Esophagus squamous epithelium (tissue), 5 donors: ENCODE measurements around the gene OR9G4. TPM values are rescaled to one million over a fixed set of nuclear protein-coding genes. Genes with fewer than 3 reads are reported as not detected.

ENCODE experiments used
- DNase-seq: peaks from one replicate; lab custom pipeline; 2025; lab: John Stamatoyannopoulos, UW
- H3K27ac ChIP-seq, 4 donors: fragments of 200-600 bp; sonication (generic); one replicate each; pipeline ENCODE4 v1.5.1; 2016 to 2019; ENCODE audit warnings: mild to moderate bottlenecking in 1 of 4
- H3K27me3 ChIP-seq, 4 donors: fragments of 200-600 bp; sonication (generic); 1 replicate in 3 of 4; 2 replicates in 1 of 4; pipeline versions ENCODE4 v1.5.1 to v1.6.0; 2017 to 2021; ENCODE audit warnings: antibody characterized with exemption in 1 of 4
- H3K36me3 ChIP-seq, 3 donors: fragments of 200-600 bp; sonication (generic); one replicate each; pipeline ENCODE4 v1.5.1; 2016 to 2019
- H3K4me1 ChIP-seq, 3 donors: fragments of 200-600 bp; sonication (generic); one replicate each; pipeline ENCODE4 v1.5.1; 2017 to 2019
- H3K4me3 ChIP-seq, 4 donors: fragments of 200-600 bp; sonication (generic); 1 replicate in 3 of 4; 2 replicates in 1 of 4; pipeline ENCODE4 v1.5.1; 2016 to 2019; ENCODE audit warnings: mild to moderate bottlenecking in 2 of 4, moderate library complexity in 1 of 4
- H3K9me3 ChIP-seq, 3 donors: fragments of 200-600 bp; sonication (generic); one replicate each; pipeline ENCODE4 v1.5.1; 2016 to 2019
- POLR2A ChIP-seq, 4 donors: fragments of 450-650 bp; IDR thresholded peaks; one replicate each; pipeline ENCODE4 v1.6.1; 2017; ENCODE audit warnings: antibody characterized with exemption in 4 of 4, mild to moderate bottlenecking in 4 of 4, moderate library complexity in 3 of 4
- WGBS, 2 donors: methylation state at CpG; one replicate each; pipeline ENCODE4 v1.1.5; 2018; 5-methylcytosine and 5-hydroxymethylcytosine counted together
- intact Hi-C: fragments of 100-400 bp; cut with DNase I; formaldehyde crosslinking; loops from one replicate; pipeline ENCODE4 v1.15.0; 2022
- small RNA-seq, 4 donors: library from RNA; depleted of rRNA; stranded (forward); fragments of <200 nt; gene quantifications; one replicate each; pipeline ENCODE3, GENCODE V24; 2016
- total RNA-seq, 4 donors: library from RNA; depleted of rRNA; stranded (reverse); fragments of >200 nt; gene quantifications; one replicate each; pipeline ENCODE4 v1.1.0, GENCODE V29; 2016
- TF ChIP-seq, protein P1 (sequence below), 6 experiments: fragments of 450-650 bp in 4 of 6; fragments of 200-600 bp in 2 of 6; sonication (generic) in 2 of 6; IDR thresholded peaks; one replicate each; pipeline ENCODE4 v1.5.1; 2016 to 2019; ENCODE audit warnings: antibody characterized with exemption in 6 of 6, mild to moderate bottlenecking in 4 of 6, moderate library complexity in 4 of 6
- donor health status: DM: yes; HTN: yes; CAD: no.

The OR9G4 gene
- total RNA-seq, 4 donors from 2014 or later = not detected

DNA sequence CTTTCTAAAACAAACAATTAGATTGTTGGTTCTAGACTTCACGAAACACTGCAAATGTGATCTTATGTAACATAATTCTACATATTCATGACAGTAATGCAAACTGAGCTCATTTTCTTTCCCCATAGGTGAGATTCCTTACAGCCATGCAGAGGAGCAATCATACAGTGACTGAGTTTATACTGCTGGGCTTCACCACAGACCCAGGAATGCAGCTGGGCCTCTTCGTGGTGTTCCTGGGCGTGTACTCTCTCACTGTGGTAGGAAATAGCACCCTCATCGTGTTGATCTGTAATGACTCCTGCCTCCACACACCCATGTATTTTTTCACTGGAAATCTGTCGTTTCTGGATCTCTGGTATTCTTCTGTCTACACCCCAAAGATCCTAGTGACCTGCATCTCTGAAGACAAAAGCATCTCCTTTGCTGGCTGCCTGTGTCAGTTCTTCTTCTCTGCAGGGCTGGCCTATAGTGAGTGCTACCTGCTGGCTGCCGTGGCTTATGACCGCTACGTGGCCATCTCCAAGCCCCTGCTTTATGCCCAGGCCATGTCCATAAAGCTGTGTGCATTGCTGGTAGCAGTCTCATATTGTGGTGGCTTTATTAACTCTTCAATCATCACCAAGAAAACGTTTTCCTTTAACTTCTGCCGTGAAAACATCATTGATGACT, 48.1 kb downstream of the OR9G4 start:
- TF ChIP-seq, protein P1, sequence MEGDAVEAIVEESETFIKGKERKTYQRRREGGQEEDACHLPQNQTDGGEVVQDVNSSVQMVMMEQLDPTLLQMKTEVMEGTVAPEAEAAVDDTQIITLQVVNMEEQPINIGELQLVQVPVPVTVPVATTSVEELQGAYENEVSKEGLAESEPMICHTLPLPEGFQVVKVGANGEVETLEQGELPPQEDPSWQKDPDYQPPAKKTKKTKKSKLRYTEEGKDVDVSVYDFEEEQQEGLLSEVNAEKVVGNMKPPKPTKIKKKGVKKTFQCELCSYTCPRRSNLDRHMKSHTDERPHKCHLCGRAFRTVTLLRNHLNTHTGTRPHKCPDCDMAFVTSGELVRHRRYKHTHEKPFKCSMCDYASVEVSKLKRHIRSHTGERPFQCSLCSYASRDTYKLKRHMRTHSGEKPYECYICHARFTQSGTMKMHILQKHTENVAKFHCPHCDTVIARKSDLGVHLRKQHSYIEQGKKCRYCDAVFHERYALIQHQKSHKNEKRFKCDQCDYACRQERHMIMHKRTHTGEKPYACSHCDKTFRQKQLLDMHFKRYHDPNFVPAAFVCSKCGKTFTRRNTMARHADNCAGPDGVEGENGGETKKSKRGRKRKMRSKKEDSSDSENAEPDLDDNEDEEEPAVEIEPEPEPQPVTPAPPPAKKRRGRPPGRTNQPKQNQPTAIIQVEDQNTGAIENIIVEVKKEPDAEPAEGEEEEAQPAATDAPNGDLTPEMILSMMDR (IDR thresholded peaks at IDR 0.05) = no peak
- TF ChIP-seq POLR2A (IDR thresholded peaks at IDR 0.05) = no peak
- intact Hi-C loops = no loop called here
- H3K27ac ChIP-seq = no peak overlapping the region
- H3K9me3 ChIP-seq = no peaks in the 10 kb centered on the region
- no peak overlapping the region for H3K4me3 ChIP-seq
- no peaks in the 10 kb centered on the region for H3K4me1 ChIP-seq
- H3K36me3 ChIP-seq = no peaks in the 10 kb centered on the region
- 49 to 55% methylated on average over 10 of the region's 10 CpGs for WGBS, 2 donors
- H3K27me3 ChIP-seq = no peaks in the 10 kb centered on the region
- no peak for DNase-seq

- TF ChIP-seq POLR2A (IDR thresholded peaks at IDR 0.05) = no peak
- TF ChIP-seq, protein P1 (IDR thresholded peaks at IDR 0.05) = no peak
- intact Hi-C loops = no loop called here
- WGBS, 2 donors = 84 to 93% methylated on average over 1 of the region's 1 CpG
Observed at GRCh38 chr11:56698795-56699194, 49.7 kb downstream of the OR9G4 start, which contains the start of gene OR9G1. Gene OR9G1, plus strand, starts transcription at chr11:56699095. Its CDS starts 1,293 bp downstream, at chr11:56700388.

DNA sequence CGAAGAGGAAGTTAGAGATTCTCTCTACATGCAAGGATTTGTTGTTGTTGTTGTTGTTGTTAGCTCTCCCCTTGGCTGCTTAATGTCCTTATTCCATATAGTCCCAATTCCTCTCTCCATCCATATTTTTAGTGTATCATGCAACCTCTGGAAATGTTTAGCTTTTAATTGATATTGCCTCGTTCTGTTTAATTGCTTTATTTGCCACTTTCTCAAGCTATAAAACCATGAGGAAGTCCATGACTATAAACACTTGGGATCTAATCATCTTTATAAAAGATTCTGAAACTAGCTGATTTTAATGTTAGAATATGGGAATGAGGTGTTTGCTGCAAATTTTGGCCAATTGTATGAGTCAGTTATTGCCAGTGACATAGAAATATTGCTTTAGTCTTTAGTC, 55.1 kb downstream of the OR9G4 start:
- no peaks in the 10 kb centered on the region for H3K9me3 ChIP-seq
- WGBS, 2 donors = 69 to 72% methylated on average over 2 of the region's 2 CpGs

More at GRCh38 chr11:56698795-56699194, 49.7 kb downstream of the OR9G4 start, which contains the start of gene OR9G1:
- Histone ChIP-seq H3K27ac (no peak within 1 kb of the TSS), H3K4me1 (no peaks in the 10 kb centered on the region), H3K27me3 (no peaks in the 10 kb centered on the region), H3K36me3 (no peaks in the 10 kb centered on the region), H3K4me3 (no peak within 1 kb of the TSS), H3K9me3 (no peaks in the 10 kb centered on the region)
- DNase-seq = no peak

More for the DNA sequence above, 55.1 kb downstream of the OR9G4 start:
- intact Hi-C loops = no loop called here
- no peak for DNase-seq
- Histone ChIP-seq H3K4me1 (no peaks in the 10 kb centered on the region), H3K27me3 (no peaks in the 10 kb centered on the region), H3K36me3 (no peaks in the 10 kb centered on the region), H3K4me3 (no peak overlapping the region), H3K27ac (no peak overlapping the region)
- TF ChIP-seq, protein P1 (IDR thresholded peaks at IDR 0.05) = no peak
- no peak for TF ChIP-seq POLR2A (IDR thresholded peaks at IDR 0.05)

Small RNA genes lying within 50 kb of the gene (small RNA-seq; reads per million reads assigned to genes)
- gene AP001803.1 (0 reads per million in 4 donors), gene MIR6128 (0 reads per million in 4 donors)

Other genes starting within 250 kb of the OR9G4 start
- not detected for gene OR5M11, start 205.4 kb downstream of the OR9G4 start, total RNA-seq
- gene OR5M10, start 171.0 kb downstream of the OR9G4 start, total RNA-seq = not detected
- gene OR5M1, start 133.8 kb downstream of the OR9G4 start, total RNA-seq = not detected
- not detected for gene OR5AP2, start 106.3 kb downstream of the OR9G4 start, total RNA-seq
- gene OR5AR1, start 85.0 kb downstream of the OR9G4 start, total RNA-seq = not detected
- gene OR9G1, start 49.6 kb downstream of the OR9G4 start, total RNA-seq = not detected
- not detected for gene OR5AK2, start 240.2 kb upstream of the OR9G4 start, total RNA-seq